Right forelimb (tissue), 1 donor: ENCODE data around the gene ASCC3.

ENCODE experiments used
- DNase-seq: peaks from one replicate; pipeline ENCODE4 v3.0.0-alpha.2; 2018

Gene ASCC3

GRCh38 chr6:100484474-100484873 lies 396.7 kb downstream of the ASCC3 start:
- DNase-seq, result no peak

- no peak for DNase-seq
Observed at GRCh38 chr6:100482698-100483097, 398.4 kb downstream of the ASCC3 start.

GRCh38 chr6:100479179-100480035 lies 401.7 kb downstream of the ASCC3 start:
- no peak for DNase-seq

- no peak for DNase-seq
Observed at GRCh38 chr6:100475554-100476320, 405.4 kb downstream of the ASCC3 start.

- DNase-seq, result no peak
Observed at GRCh38 chr6:100473182-100473581, 407.9 kb downstream of the ASCC3 start.

- no peak for DNase-seq
Observed at GRCh38 chr6:100472674-100473073, 408.5 kb downstream of the ASCC3 start.

GRCh38 chr6:100470422-100471120 lies 410.6 kb downstream of the ASCC3 start:
- no peak for DNase-seq

GRCh38 chr6:100469101-100469859 lies 411.8 kb downstream of the ASCC3 start:
- no peak for DNase-seq

- DNase-seq, result no peak
Observed at GRCh38 chr6:100468016-100468622, 413.0 kb downstream of the ASCC3 start.

GRCh38 chr6:100467129-100468015 lies 413.8 kb downstream of the ASCC3 start:
- DNase-seq, result no peak

GRCh38 chr6:100466410-100467128 lies 414.6 kb downstream of the ASCC3 start:
- DNase-seq, result no peak

GRCh38 chr6:100465701-100466409 lies 415.3 kb downstream of the ASCC3 start:
- no peak for DNase-seq

- peak; percentile 86 for DNase-seq
Observed at GRCh38 chr6:100464903-100465700, 416.0 kb downstream of the ASCC3 start, which contains the start of gene SIM1. Gene SIM1 (minus strand): TSS chr6:100464921. CDS start chr6:100463468, 1,453 bp downstream.

- DNase-seq, result no peak
Observed at GRCh38 chr6:100464162-100464851, 416.8 kb downstream of the ASCC3 start.

GRCh38 chr6:100463630-100464161 lies 417.4 kb downstream of the ASCC3 start:
- peak; percentile 54 for DNase-seq

GRCh38 chr6:100462706-100463629 lies 418.2 kb downstream of the ASCC3 start:
- peak; percentile 51 for DNase-seq
